H4 (cell line): ENCODE data around the gene NNAT. TPM values are rescaled to one million over a fixed set of nuclear protein-coding genes. Genes with fewer than 3 reads are reported as not detected.

Source experiments
- DNase-seq: peaks from one replicate; pipeline ENCODE4 v3.0.0-alpha.2; 2015; ENCODE audit warnings: low spot score
- total RNA-seq: library from RNA; depleted of rRNA; stranded (reverse); fragments of >200 nt; shearing (Covaris generic); gene quantifications from 2 replicates; pipeline ENCODE4 v1.2.3, GENCODE V29; 2014

Gene NNAT
- total RNA-seq, 1 experiment from 2014 or later, result not detected

- DNase-seq, result no peak
These were observed 3.1 kb downstream of the NNAT start for GRCh38 chr20:37523911-37524700.

- peak; percentile 35 for DNase-seq
These were observed 4.0 kb downstream of the NNAT start for GRCh38 chr20:37524859-37525708.

GRCh38 chr20:37525810-37526209 is 4.8 kb downstream of the NNAT start:
- no peak for DNase-seq

GRCh38 chr20:37526238-37526838 is 5.3 kb downstream of the NNAT start:
- no peak for DNase-seq

- DNase-seq, result no peak
These were observed 6.0 kb downstream of the NNAT start for GRCh38 chr20:37526839-37527637.

- DNase-seq, result peak; percentile 76
These were observed 6.8 kb downstream of the NNAT start, which contains the start of gene BLCAP for GRCh38 chr20:37527638-37528445. TSS of gene BLCAP (minus strand) at chr20:37527876. CDS start at chr20:37519174, 8,702 bp downstream.

GRCh38 chr20:37528446-37529213 is 7.6 kb downstream of the NNAT start:
- DNase-seq, result no peak

- DNase-seq, result no peak
These were observed 8.3 kb downstream of the NNAT start for GRCh38 chr20:37529214-37529967.

- no peak for DNase-seq
These were observed 9.0 kb downstream of the NNAT start for GRCh38 chr20:37529968-37530600.

- no peak for DNase-seq
These were observed 9.6 kb downstream of the NNAT start for GRCh38 chr20:37530696-37531095.

- DNase-seq, result no peak
These were observed 10.8 kb downstream of the NNAT start for GRCh38 chr20:37531856-37532255.

- DNase-seq, result no peak
These were observed 12.2 kb downstream of the NNAT start for GRCh38 chr20:37533154-37533715.

- peak; percentile 66 for DNase-seq
These were observed 13.5 kb downstream of the NNAT start for GRCh38 chr20:37534401-37535157.

GRCh38 chr20:37535443-37536132 is 14.5 kb downstream of the NNAT start:
- DNase-seq, result no peak

- DNase-seq, result no peak
These were observed 16.5 kb downstream of the NNAT start for GRCh38 chr20:37537505-37537904.

- peak; percentile 49 for DNase-seq
These were observed 17.0 kb downstream of the NNAT start for GRCh38 chr20:37538003-37538402.

- DNase-seq, result no peak
These were observed 18.4 kb downstream of the NNAT start for GRCh38 chr20:37539424-37539823.
